HG03521 (cell line): ENCODE measurements around the gene CNN1.
"Not testable (repeated sequence)": the region's sequence is repeated elsewhere in the genome, so short reads cannot be mapped to it uniquely, and the experiment has no call there.

Experiments
- ATAC-seq: cut with Tn5 transposase; IDR thresholded peaks from one replicate; pipeline ENCODE4 v1.9.1; 2021; ENCODE audit warnings: mild to moderate bottlenecking, moderate library complexity; ENCODE audit not compliant: unreplicated experiment

The CNN1 gene

GRCh38 chr19:11598746-11599145, 60.1 kb downstream of the CNN1 start:
- ATAC-seq: no peak

GRCh38 chr19:11599704-11600103, 61.1 kb downstream of the CNN1 start:
- not testable (repeated sequence) for ATAC-seq
